ENCODE measurements around the gene CD72.
"Not testable (repeated sequence)": the region's sequence is repeated elsewhere in the genome, so short reads cannot be mapped to it uniquely, and the experiment has no call there.

Gene CD72

DNA sequence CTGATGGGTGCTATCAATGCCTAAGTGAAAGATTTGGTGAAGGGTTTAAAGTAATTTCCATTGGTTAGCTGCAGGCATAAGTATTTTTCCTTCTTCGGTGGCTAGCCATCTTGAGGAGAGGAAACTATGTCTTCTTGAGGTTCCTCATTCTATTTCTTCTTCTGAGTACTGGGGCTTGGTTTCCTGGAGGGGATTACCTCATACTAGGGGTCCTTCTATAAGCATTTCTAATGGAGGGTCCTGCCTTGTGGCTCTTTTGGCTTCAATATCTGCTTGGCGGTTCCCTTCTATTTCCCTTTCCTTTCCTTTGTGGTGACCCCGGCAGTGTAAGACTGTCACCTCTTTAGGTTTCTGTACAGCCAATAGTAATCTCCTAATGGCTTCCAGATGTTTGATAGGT lies 23.3 kb upstream of the CD72 start:
- DNase-seq; H3K9ac ChIP-seq (ENCODE audit: low read length); H3K27ac ChIP-seq (ENCODE audit: low read depth, low read length); H4K91ac ChIP-seq (ENCODE audit: low read depth, low read length); H2BK120ac ChIP-seq (ENCODE audit: insufficient read depth, low read length, poor library complexity); H4K12ac ChIP-seq (ENCODE audit: low read depth, low read length); H3K36me3 ChIP-seq (ENCODE audit: control insufficient read depth in 1 of 2, insufficient read depth in 2 of 2, low read length in 2 of 2); H2AFZ ChIP-seq (ENCODE audit: insufficient read depth, low read length, poor library complexity); H3K4me2 ChIP-seq (ENCODE audit: low read length); H2BK12ac ChIP-seq (ENCODE audit: low read length); H3K79me1 ChIP-seq (ENCODE audit: low read length); H3K27me3 ChIP-seq (ENCODE audit: insufficient read depth, low read length); H4K8ac ChIP-seq (ENCODE audit: low read depth, low read length); H2AK5ac ChIP-seq (ENCODE audit: low read length); H3K14ac ChIP-seq (ENCODE audit: low read length); H3K4me1 ChIP-seq (ENCODE audit: control insufficient read depth in 1 of 2, insufficient read depth in 2 of 2, low read length in 2 of 2); H3K79me2 ChIP-seq (ENCODE audit: control insufficient read depth, insufficient read depth, low read length, poor library complexity); H3K4ac ChIP-seq (ENCODE audit: low read depth, low read length); H3K23ac ChIP-seq (ENCODE audit: low read length); H3K9me3 ChIP-seq (ENCODE audit: insufficient read depth, low read depth, low read length); H3K18ac ChIP-seq (ENCODE audit: low read length); H3K4me3 ChIP-seq (ENCODE audit: low read depth, low read length); H2BK5ac ChIP-seq (ENCODE audit: low read depth, low read length, poor library complexity): not testable (repeated sequence)
- WGBS (ENCODE audit: extremely low coverage, insufficient coverage, insufficient read length): no CpG with 5 or more reads among the region's 3 CpGs

DNA sequence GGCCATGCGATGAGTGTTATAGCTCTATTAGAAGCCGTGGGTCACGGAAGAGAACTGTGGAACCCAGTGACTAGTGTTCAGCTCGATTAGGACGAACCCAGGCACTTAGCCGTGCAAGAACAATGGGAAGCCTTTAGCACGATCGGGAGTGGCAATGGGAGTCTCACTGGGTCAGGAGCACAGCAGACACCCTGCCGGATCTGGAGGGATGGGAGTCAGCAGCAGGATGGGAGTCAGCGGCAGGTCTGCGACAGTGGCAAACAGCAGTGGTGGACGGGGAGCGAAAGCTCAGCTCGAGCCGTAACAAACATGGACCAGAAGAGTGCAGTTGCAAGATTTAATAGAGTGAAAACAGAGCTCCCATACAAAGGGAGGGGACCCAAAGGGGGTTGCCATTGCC lies 22.2 kb upstream of the CD72 start:
- H3K4me2 ChIP-seq (ENCODE audit: low read length); H3K9ac ChIP-seq (ENCODE audit: low read length); H3K14ac ChIP-seq (ENCODE audit: low read length); H2BK5ac ChIP-seq (ENCODE audit: low read depth, low read length, poor library complexity); H3K36me3 ChIP-seq (ENCODE audit: control insufficient read depth in 1 of 2, insufficient read depth in 2 of 2, low read length in 2 of 2); H3K79me2 ChIP-seq (ENCODE audit: control insufficient read depth, insufficient read depth, low read length, poor library complexity); H3K23ac ChIP-seq (ENCODE audit: low read length); H4K12ac ChIP-seq (ENCODE audit: low read depth, low read length); H2BK120ac ChIP-seq (ENCODE audit: insufficient read depth, low read length, poor library complexity); H3K18ac ChIP-seq (ENCODE audit: low read length); H2BK12ac ChIP-seq (ENCODE audit: low read length); DNase-seq; H3K4ac ChIP-seq (ENCODE audit: low read depth, low read length); H3K4me1 ChIP-seq (ENCODE audit: control insufficient read depth in 1 of 2, insufficient read depth in 2 of 2, low read length in 2 of 2); H3K9me3 ChIP-seq (ENCODE audit: insufficient read depth, low read depth, low read length); H4K8ac ChIP-seq (ENCODE audit: low read depth, low read length); H2AK5ac ChIP-seq (ENCODE audit: low read length); H4K91ac ChIP-seq (ENCODE audit: low read depth, low read length); H2AFZ ChIP-seq (ENCODE audit: insufficient read depth, low read length, poor library complexity); H3K4me3 ChIP-seq (ENCODE audit: low read depth, low read length); H3K27ac ChIP-seq (ENCODE audit: low read depth, low read length); H3K79me1 ChIP-seq (ENCODE audit: low read length); H3K27me3 ChIP-seq (ENCODE audit: insufficient read depth, low read length): not testable (repeated sequence)
- WGBS (ENCODE audit: extremely low coverage, insufficient coverage, insufficient read length): no CpG with 5 or more reads among the region's 15 CpGs

DNA sequence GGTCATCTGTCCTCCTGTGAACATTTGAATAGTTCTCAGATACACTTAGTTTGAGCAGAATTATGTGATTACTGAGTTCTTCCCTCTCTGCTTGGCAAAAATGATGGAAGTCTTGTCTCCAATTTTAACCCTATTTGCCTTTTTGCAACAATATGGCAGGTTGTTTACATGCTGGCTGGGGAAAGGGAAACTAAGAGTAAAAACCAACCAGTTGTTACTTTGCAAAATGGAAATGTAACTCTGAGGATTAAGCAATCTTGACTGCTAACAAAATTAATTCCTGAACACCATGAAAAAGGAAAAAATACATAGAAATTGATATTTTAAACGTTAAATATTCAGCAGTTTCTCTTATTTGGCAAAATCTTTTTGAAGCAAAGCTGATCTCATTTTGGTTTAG lies 21.4 kb upstream of the CD72 start:
- H3K4me1 ChIP-seq (ENCODE audit: control insufficient read depth in 1 of 2, insufficient read depth in 2 of 2, low read length in 2 of 2): no peaks in the 10 kb centered on the region
- no peak overlapping the region for H3K4me2 ChIP-seq (ENCODE audit: low read length)
- H3K18ac ChIP-seq (ENCODE audit: low read length): no peak overlapping the region
- no peak overlapping the region for H4K8ac ChIP-seq (ENCODE audit: low read depth, low read length)
- no peaks in the 10 kb centered on the region for H3K36me3 ChIP-seq (ENCODE audit: control insufficient read depth in 1 of 2, insufficient read depth in 2 of 2, low read length in 2 of 2)
- H3K4me3 ChIP-seq (ENCODE audit: low read depth, low read length): no peak overlapping the region
- H3K27ac ChIP-seq (ENCODE audit: low read depth, low read length): no peak overlapping the region
- no peak overlapping the region for H3K23ac ChIP-seq (ENCODE audit: low read length)
- peaks cover 2% of the 10 kb centered on the region for H3K9me3 ChIP-seq (ENCODE audit: insufficient read depth, low read depth, low read length)
- no peak overlapping the region for H3K9ac ChIP-seq (ENCODE audit: low read length)
- H2BK120ac ChIP-seq (ENCODE audit: insufficient read depth, low read length, poor library complexity): no peak overlapping the region
- no peak overlapping the region for H2BK5ac ChIP-seq (ENCODE audit: low read depth, low read length, poor library complexity)
- no peak overlapping the region for H2BK12ac ChIP-seq (ENCODE audit: low read length)
- H4K91ac ChIP-seq (ENCODE audit: low read depth, low read length): no peak overlapping the region
- no peak overlapping the region for H3K14ac ChIP-seq (ENCODE audit: low read length)
- no peak overlapping the region for H2AFZ ChIP-seq (ENCODE audit: insufficient read depth, low read length, poor library complexity)
- H3K4ac ChIP-seq (ENCODE audit: low read depth, low read length): no peak overlapping the region
- no peak overlapping the region for H4K12ac ChIP-seq (ENCODE audit: low read depth, low read length)
- H3K27me3 ChIP-seq (ENCODE audit: insufficient read depth, low read length): no peaks in the 10 kb centered on the region
- no peak overlapping the region for H2AK5ac ChIP-seq (ENCODE audit: low read length)
- DNase-seq: no peak
- no CpG with 5 or more reads among the region's 1 CpG for WGBS (ENCODE audit: extremely low coverage, insufficient coverage, insufficient read length)
- no peaks in the 10 kb centered on the region for H3K79me1 ChIP-seq (ENCODE audit: low read length)
- no peaks in the 10 kb centered on the region for H3K79me2 ChIP-seq (ENCODE audit: control insufficient read depth, insufficient read depth, low read length, poor library complexity)

DNA sequence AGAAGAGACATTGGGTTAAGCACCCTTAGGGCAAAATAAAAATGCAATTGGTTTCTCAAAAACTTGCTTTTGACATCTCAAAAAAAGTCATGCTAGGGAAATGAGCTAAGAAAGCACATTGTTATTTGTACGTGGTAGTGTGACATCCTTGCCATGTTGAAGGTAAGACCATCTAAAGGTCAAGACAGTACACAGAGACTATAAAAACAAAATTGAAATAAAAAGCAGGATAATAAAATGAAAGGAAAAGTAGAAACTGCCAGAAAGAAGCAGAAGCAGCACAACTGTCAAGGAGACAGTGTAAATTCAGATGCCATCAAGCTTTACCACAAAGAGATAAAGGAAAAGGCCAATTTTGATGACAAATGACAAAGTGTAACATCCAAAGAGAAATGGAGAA lies 21.0 kb upstream of the CD72 start:
- H3K79me2 ChIP-seq (ENCODE audit: control insufficient read depth, insufficient read depth, low read length, poor library complexity); H3K4me1 ChIP-seq (ENCODE audit: control insufficient read depth in 1 of 2, insufficient read depth in 2 of 2, low read length in 2 of 2); H3K4ac ChIP-seq (ENCODE audit: low read depth, low read length); H4K91ac ChIP-seq (ENCODE audit: low read depth, low read length); H3K27me3 ChIP-seq (ENCODE audit: insufficient read depth, low read length); H3K36me3 ChIP-seq (ENCODE audit: control insufficient read depth in 1 of 2, insufficient read depth in 2 of 2, low read length in 2 of 2); H4K8ac ChIP-seq (ENCODE audit: low read depth, low read length); H3K14ac ChIP-seq (ENCODE audit: low read length); H2BK5ac ChIP-seq (ENCODE audit: low read depth, low read length, poor library complexity); H3K18ac ChIP-seq (ENCODE audit: low read length); H3K4me3 ChIP-seq (ENCODE audit: low read depth, low read length); H3K9me3 ChIP-seq (ENCODE audit: insufficient read depth, low read depth, low read length); H2AFZ ChIP-seq (ENCODE audit: insufficient read depth, low read length, poor library complexity); H2AK5ac ChIP-seq (ENCODE audit: low read length); H3K79me1 ChIP-seq (ENCODE audit: low read length); H2BK12ac ChIP-seq (ENCODE audit: low read length); H3K27ac ChIP-seq (ENCODE audit: low read depth, low read length); H3K23ac ChIP-seq (ENCODE audit: low read length); H2BK120ac ChIP-seq (ENCODE audit: insufficient read depth, low read length, poor library complexity); H4K12ac ChIP-seq (ENCODE audit: low read depth, low read length); H3K4me2 ChIP-seq (ENCODE audit: low read length); H3K9ac ChIP-seq (ENCODE audit: low read length); DNase-seq: not testable (repeated sequence)
- WGBS (ENCODE audit: extremely low coverage, insufficient coverage, insufficient read length): no CpG with 5 or more reads among the region's 1 CpG

Measured in trophoblast cell (in vitro differentiated cells and primary cell).